ENCODE results near the gene PNPLA7.
"Not testable (repeated sequence)": the region's sequence is repeated elsewhere in the genome, so short reads cannot be mapped to it uniquely, and the experiment has no call there.

PNPLA7 gene

GRCh38 chr9:137411260-137411644 lies 138.9 kb downstream of the PNPLA7 start:
- no peak for DNase-seq

- no peak for DNase-seq
Measured at GRCh38 chr9:137410891-137411249, 139.3 kb downstream of the PNPLA7 start.

- DNase-seq: not testable (repeated sequence)
Measured at GRCh38 chr9:137410236-137410890, 139.8 kb downstream of the PNPLA7 start.

Data from stimulated activated CD4-positive, alpha-beta T cell treated with anti-CD3 and anti-CD28 coated beads, Interleukin-4, amount 100 ng/mL, for 1 hour (primary cell).